ENCODE data around the gene FHIT.

DNA sequence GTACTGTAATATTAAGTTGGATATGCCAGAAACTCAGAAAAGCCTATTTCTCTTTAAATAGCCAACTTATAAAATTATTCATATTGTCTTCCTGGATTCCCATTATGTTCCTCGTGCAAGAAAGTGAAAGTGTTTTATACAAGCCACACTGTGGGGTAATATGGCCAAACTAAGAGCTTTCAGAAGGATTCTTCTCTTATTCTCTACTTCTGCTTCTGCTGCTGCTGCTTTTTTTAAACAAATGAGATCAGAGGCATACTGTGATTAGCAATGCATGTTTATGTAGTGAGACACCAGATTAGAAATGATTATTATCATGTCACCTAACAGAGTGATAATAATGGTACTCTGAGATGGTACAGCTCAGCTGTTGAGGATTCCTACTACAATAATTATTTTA, 1174.9 kb downstream of the FHIT start:
- TF ChIP-seq RAD21 (IDR thresholded peaks at IDR 0.05): no peak
- TF ChIP-seq, protein P1, sequence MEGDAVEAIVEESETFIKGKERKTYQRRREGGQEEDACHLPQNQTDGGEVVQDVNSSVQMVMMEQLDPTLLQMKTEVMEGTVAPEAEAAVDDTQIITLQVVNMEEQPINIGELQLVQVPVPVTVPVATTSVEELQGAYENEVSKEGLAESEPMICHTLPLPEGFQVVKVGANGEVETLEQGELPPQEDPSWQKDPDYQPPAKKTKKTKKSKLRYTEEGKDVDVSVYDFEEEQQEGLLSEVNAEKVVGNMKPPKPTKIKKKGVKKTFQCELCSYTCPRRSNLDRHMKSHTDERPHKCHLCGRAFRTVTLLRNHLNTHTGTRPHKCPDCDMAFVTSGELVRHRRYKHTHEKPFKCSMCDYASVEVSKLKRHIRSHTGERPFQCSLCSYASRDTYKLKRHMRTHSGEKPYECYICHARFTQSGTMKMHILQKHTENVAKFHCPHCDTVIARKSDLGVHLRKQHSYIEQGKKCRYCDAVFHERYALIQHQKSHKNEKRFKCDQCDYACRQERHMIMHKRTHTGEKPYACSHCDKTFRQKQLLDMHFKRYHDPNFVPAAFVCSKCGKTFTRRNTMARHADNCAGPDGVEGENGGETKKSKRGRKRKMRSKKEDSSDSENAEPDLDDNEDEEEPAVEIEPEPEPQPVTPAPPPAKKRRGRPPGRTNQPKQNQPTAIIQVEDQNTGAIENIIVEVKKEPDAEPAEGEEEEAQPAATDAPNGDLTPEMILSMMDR (IDR thresholded peaks at IDR 0.05; ENCODE audit: low read depth, low read length, missing input control): no peak
- no peak for TF ChIP-seq YY1 (IDR thresholded peaks at IDR 0.05)

Measured in liver (tissue), 3 donors.